ENCODE data around the gene MEGF6. TPM values are rescaled to one million over a fixed set of nuclear protein-coding genes. Genes with fewer than 3 reads are reported as not detected.

The MEGF6 gene
- total and polyA plus RNA-seq, 2 of the 8 experiments (the other 6 are each of a cell fraction or from before 2014, with no cell fraction given) = 4.1 to 14.8 TPM

- Histone ChIP-seq H3K4me2 (ENCODE audit: insufficient read depth in 1 of 2, low read depth in 2 of 2, low read length in 2 of 2) (no peak overlapping the region), H4K8ac (ENCODE audit: extremely low read depth, insufficient read depth, low read length) (no peak overlapping the region), H3K14ac (ENCODE audit: insufficient read length) (no peak overlapping the region), H4K20me1 (replicated peaks in 1 of 2; ENCODE audit: control insufficient read depth in 1 of 2, insufficient read depth in 2 of 2, low read length in 2 of 2) (peaks cover 0 to 4% of the 10 kb centered on the region in 2 experiments), H3K36me3 (ENCODE audit: control insufficient read depth in 2 of 4, insufficient read depth in 4 of 4, low read length in 3 of 4) (peaks cover 0 to 17% (median 14%) of the 10 kb centered on the region in 4 experiments; a peak in 4 of 8 replicates), H3K23ac (ENCODE audit: insufficient read length) (no peak overlapping the region), H3K27me3 (replicated peaks in 1 of 4; ENCODE audit: control insufficient read depth in 3 of 4, extremely low read depth in 1 of 4, insufficient read depth in 3 of 4, low read length in 3 of 4) (peaks cover 13 to 18% (median 16%) of the 10 kb centered on the region in 4 experiments), H4K5ac (ENCODE audit: insufficient read length, low read depth, low read length) (no peak overlapping the region), H3K27ac (ENCODE audit: low read depth, low read length) (no peak overlapping the region), H2BK12ac (ENCODE audit: low read depth, low read length) (no peak overlapping the region), H2AFZ (ENCODE audit: low read length) (no peak overlapping the region), H2BK5ac (ENCODE audit: low read depth, low read length) (no peak overlapping the region), H3K9ac (replicated peaks in 1 of 4; ENCODE audit: extremely low read depth in 1 of 4, low read depth in 3 of 4, low read length in 3 of 4) (no peak overlapping the region), H4K91ac (replicated peaks; ENCODE audit: insufficient read length, low read length) (no peak overlapping the region), H3K79me1 (ENCODE audit: low read depth, low read length) (peaks cover 3% of the 10 kb centered on the region; the same call in 1 of the 2 replicates), H3K56ac (replicated peaks; ENCODE audit: insufficient read length, low read depth, low read length) (no peak overlapping the region), H3K9me3 (ENCODE audit: insufficient read depth in 2 of 2, low read depth in 1 of 2, low read length in 1 of 2) (no peaks in the 10 kb centered on the region), H3K18ac (ENCODE audit: extremely low read depth, low read length) (no peak overlapping the region), H2BK15ac (ENCODE audit: low read length) (no peak overlapping the region), H2BK20ac (ENCODE audit: low read length) (no peak overlapping the region), H3K4me1 (replicated peaks in 1 of 4; ENCODE audit: control insufficient read depth in 3 of 4, insufficient read depth in 4 of 4, low read length in 3 of 4) (peaks cover 0 to 15% (median 1%) of the 10 kb centered on the region in 4 experiments; a peak in 4 of 7 replicates), H3K79me2 (ENCODE audit: control insufficient read depth in 1 of 2, insufficient read depth in 2 of 2, low read length in 2 of 2) (peaks cover 0 to 9% of the 10 kb centered on the region in 2 experiments; a peak in 1 of 4 replicates), H2AK5ac (ENCODE audit: low read depth, low read length) (no peak overlapping the region), H3K4ac (replicated peaks; ENCODE audit: insufficient read length, low read depth, low read length) (no peak overlapping the region), H2BK120ac (replicated peaks; ENCODE audit: low read depth, low read length) (no peak overlapping the region), H3K23me2 (ENCODE audit: low read depth, low read length) (peaks cover 9% of the 10 kb centered on the region; the same call in 1 of the 2 replicates), H3K4me3 (ENCODE audit: extremely low read depth in 1 of 4, insufficient read depth in 2 of 4, low read depth in 3 of 4, low read length in 4 of 4) (no peak overlapping the region)
- WGBS, 2 experiments (ENCODE audit: extremely low coverage in 1 of 2, insufficient coverage in 1 of 2, insufficient read length in 1 of 2, insufficient replicate concordance in 2 of 2, low coverage in 1 of 2, low lambda C conversion rate in 2 of 2, missing lambda C conversion rate in 1 of 2) = 91% methylated on average over 20 of the region's 20 CpGs; no CpG with 5 or more reads in 1 of the 2 experiments
- DNase-seq (ENCODE audit: low read depth in 1 of 2, low spot score in 2 of 2) (no peak), FAIRE-seq (no peak)
- POLR2A ChIA-PET (ENCODE audit: partially characterized antibody) = no interaction called here
- CTCF ChIA-PET (ENCODE audit: partially characterized antibody) = interaction anchor here (1.2 kb wide), 1 partner anchor 67 kb away, joined by 4 read pairs; no protein-coding TSS in a partner anchor
- TF ChIP-seq CREB1 (IDR thresholded peaks at IDR 0.05) (no peak), SAP30 (IDR thresholded peaks at IDR 0.05; ENCODE audit: insufficient read depth, insufficient replicate concordance, low read length) (no peak), TEAD4 (IDR thresholded peaks at IDR 0.05; ENCODE audit: low read depth, low read length) (no peak), ZNF274 (IDR thresholded peaks at IDR 0.05; ENCODE audit: borderline replicate concordance, extremely low read depth, low read length) (no peak), FOSL1 (IDR thresholded peaks at IDR 0.05; ENCODE audit: insufficient read depth, low read depth, low read length) (no peak)
- TF ChIP-seq, protein P1, sequence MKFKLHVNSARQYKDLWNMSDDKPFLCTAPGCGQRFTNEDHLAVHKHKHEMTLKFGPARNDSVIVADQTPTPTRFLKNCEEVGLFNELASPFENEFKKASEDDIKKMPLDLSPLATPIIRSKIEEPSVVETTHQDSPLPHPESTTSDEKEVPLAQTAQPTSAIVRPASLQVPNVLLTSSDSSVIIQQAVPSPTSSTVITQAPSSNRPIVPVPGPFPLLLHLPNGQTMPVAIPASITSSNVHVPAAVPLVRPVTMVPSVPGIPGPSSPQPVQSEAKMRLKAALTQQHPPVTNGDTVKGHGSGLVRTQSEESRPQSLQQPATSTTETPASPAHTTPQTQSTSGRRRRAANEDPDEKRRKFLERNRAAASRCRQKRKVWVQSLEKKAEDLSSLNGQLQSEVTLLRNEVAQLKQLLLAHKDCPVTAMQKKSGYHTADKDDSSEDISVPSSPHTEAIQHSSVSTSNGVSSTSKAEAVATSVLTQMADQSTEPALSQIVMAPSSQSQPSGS (IDR thresholded peaks at IDR 0.05; ENCODE audit: low read length) = no peak
These were observed 35.3 kb upstream of the MEGF6 start for GRCh38 chr1:3646596-3646995.

Data from H1 (cell line).